Gastroesophageal sphincter (tissue), 4 donors: Measurements from ENCODE around the gene SLC28A1. TPM values are rescaled to one million over a fixed set of nuclear protein-coding genes. Genes with fewer than 3 reads are reported as not detected.

ENCODE experiments used
- ATAC-seq: fragments of 150-250 bp; one replicate; pipeline ENCODE4 v1.9.1; 2016; ENCODE audit warnings: mild to moderate bottlenecking, moderate library complexity
- H3K27ac ChIP-seq, 4 donors: fragments of 200-600 bp; sonication (generic) in 3 of 4; 1 replicate in 3 of 4; 2 replicates in 1 of 4; pipeline ENCODE4 v1.5.1; 2016 to 2019
- H3K27me3 ChIP-seq: fragments of 200-600 bp; sonication (generic); one replicate; pipeline ENCODE4 v1.5.1; 2019
- H3K36me3 ChIP-seq, 2 donors: fragments of 200-600 bp; sonication (generic); one replicate each; pipeline ENCODE4 v1.5.1; 2019; ENCODE audit warnings: control low read depth in 1 of 2
- H3K4me1 ChIP-seq, 3 donors: fragments of 200-600 bp; sonication (generic); 1 replicate in 2 of 3; 2 replicates in 1 of 3; pipeline ENCODE4 v1.5.1; 2016 to 2019; ENCODE audit warnings: control low read depth in 2 of 3
- H3K4me3 ChIP-seq, 2 donors: fragments of 200-600 bp; sonication (generic); one replicate each; pipeline ENCODE4 v1.5.1; 2019; ENCODE audit warnings: mild to moderate bottlenecking in 1 of 2, moderate library complexity in 1 of 2
- H3K9me3 ChIP-seq, 3 donors: fragments of 200-600 bp; sonication (generic); one replicate each; pipeline ENCODE4 v1.5.1; 2017 to 2019; ENCODE audit warnings: control low read depth in 2 of 3
- EP300 ChIP-seq: sonication (generic); formaldehyde crosslinking; IDR thresholded peaks from one replicate; pipeline ENCODE4 v1.6.1; 2017; ENCODE audit warnings: antibody characterized with exemption, mild to moderate bottlenecking
- POLR2A ChIP-seq, 2 donors: fragments of 450-650 bp; IDR thresholded peaks; one replicate each; pipeline ENCODE4 v1.6.1; 2017; ENCODE audit warnings: antibody characterized with exemption in 2 of 2, mild to moderate bottlenecking in 2 of 2, moderate library complexity in 1 of 2
- POLR2AphosphoS5 ChIP-seq: sonication (generic); formaldehyde crosslinking; IDR thresholded peaks from one replicate; pipeline ENCODE4 v1.6.1; 2017; ENCODE audit warnings: antibody characterized with exemption
- WGBS, 2 donors: methylation state at CpG; one replicate each; pipeline ENCODE4 v1.1.5; 2018; ENCODE audit warnings: low coverage in 1 of 2; 5-methylcytosine and 5-hydroxymethylcytosine counted together
- total RNA-seq, 4 donors: library from RNA; depleted of rRNA; stranded (reverse); fragments of >200 nt; gene quantifications; one replicate each; pipeline ENCODE4 v1.1.0, GENCODE V29; 2016
- TF ChIP-seq, protein P1 (sequence below), 4 experiments: fragments of 200-600 bp in 2 of 4; fragments of 450-650 bp in 2 of 4; sonication (generic) in 1 of 4; IDR thresholded peaks; one replicate each; pipeline ENCODE4 v1.5.1; 2017 to 2019; ENCODE audit warnings: antibody characterized with exemption in 4 of 4, mild to moderate bottlenecking in 2 of 4, moderate library complexity in 2 of 4

Gene SLC28A1
- total RNA-seq, 4 donors from 2014 or later = not detected

DNA sequence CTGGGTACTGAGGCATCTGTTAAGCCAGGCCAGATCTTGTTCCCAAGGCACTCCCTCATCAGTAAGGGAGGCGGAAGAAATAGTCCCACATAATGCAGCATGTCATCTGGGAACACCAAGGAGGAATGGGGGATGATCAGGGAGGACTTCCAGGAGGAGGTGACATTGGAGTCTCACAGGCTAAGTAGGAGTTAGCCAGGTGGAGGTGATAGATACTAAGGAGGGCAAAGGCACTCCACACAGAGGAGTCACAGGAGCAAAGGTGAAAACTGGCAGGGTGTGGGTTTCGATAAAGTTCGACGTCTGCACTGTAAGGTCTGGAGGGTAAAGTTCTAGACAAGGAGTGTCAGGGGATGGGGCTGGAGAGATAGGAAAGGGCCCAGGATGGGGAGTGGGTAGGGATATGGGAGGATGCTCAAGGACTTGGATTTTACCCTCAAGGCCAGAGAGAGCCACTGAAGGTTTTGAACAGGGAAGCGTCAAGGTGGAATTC is 6.3 kb downstream of the SLC28A1 start:
- no peaks in the 10 kb centered on the region for H3K36me3 ChIP-seq
- no peak overlapping the region for H3K4me3 ChIP-seq
- H3K9me3 ChIP-seq = no peaks in the 10 kb centered on the region
- 94 to 100% methylated on average over 1 to 4 of the region's 5 CpGs for WGBS, 2 donors
- TF ChIP-seq EP300 (no peak), POLR2A (IDR thresholded peaks at IDR 0.05) (no peak), POLR2AphosphoS5 (no peak)
- TF ChIP-seq, protein P1, sequence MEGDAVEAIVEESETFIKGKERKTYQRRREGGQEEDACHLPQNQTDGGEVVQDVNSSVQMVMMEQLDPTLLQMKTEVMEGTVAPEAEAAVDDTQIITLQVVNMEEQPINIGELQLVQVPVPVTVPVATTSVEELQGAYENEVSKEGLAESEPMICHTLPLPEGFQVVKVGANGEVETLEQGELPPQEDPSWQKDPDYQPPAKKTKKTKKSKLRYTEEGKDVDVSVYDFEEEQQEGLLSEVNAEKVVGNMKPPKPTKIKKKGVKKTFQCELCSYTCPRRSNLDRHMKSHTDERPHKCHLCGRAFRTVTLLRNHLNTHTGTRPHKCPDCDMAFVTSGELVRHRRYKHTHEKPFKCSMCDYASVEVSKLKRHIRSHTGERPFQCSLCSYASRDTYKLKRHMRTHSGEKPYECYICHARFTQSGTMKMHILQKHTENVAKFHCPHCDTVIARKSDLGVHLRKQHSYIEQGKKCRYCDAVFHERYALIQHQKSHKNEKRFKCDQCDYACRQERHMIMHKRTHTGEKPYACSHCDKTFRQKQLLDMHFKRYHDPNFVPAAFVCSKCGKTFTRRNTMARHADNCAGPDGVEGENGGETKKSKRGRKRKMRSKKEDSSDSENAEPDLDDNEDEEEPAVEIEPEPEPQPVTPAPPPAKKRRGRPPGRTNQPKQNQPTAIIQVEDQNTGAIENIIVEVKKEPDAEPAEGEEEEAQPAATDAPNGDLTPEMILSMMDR (IDR thresholded peaks at IDR 0.05) = no peak
- no peaks in the 10 kb centered on the region for H3K4me1 ChIP-seq
- peaks cover 27% of the 10 kb centered on the region for H3K27me3 ChIP-seq
- no peak overlapping the region for H3K27ac ChIP-seq
- no peak for ATAC-seq

DNA sequence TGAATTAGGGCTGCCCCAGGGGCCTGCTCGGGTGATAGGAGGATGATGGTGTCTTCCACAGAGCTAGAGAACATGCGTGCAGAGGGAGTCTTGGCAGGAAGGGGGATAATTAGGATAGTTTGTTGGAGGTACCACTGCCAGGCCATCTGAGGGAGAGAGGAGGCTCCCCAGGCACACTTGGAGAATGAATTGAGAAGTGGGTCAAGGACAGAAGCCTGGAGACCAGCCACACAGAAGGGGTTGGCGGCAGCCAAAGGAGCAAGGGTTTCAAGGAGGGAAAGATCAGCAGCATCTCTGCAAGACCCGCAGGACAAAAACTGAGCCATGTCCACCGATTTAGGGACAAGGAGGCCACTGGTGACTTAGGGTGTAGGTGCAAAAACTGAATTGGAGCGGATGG is 6.9 kb downstream of the SLC28A1 start:
- WGBS, 2 donors = 84 to 96% methylated on average over 3 to 5 of the region's 6 CpGs
- ATAC-seq = no peak
- TF ChIP-seq POLR2AphosphoS5 (no peak), EP300 (no peak), POLR2A (IDR thresholded peaks at IDR 0.05) (no peak)
- TF ChIP-seq, protein P1 (IDR thresholded peaks at IDR 0.05) = no peak
- Histone ChIP-seq H3K4me1 (no peaks in the 10 kb centered on the region), H3K36me3 (no peaks in the 10 kb centered on the region), H3K27ac (no peak overlapping the region), H3K27me3 (peaks cover 27% of the 10 kb centered on the region), H3K4me3 (no peak overlapping the region), H3K9me3 (no peaks in the 10 kb centered on the region)

DNA sequence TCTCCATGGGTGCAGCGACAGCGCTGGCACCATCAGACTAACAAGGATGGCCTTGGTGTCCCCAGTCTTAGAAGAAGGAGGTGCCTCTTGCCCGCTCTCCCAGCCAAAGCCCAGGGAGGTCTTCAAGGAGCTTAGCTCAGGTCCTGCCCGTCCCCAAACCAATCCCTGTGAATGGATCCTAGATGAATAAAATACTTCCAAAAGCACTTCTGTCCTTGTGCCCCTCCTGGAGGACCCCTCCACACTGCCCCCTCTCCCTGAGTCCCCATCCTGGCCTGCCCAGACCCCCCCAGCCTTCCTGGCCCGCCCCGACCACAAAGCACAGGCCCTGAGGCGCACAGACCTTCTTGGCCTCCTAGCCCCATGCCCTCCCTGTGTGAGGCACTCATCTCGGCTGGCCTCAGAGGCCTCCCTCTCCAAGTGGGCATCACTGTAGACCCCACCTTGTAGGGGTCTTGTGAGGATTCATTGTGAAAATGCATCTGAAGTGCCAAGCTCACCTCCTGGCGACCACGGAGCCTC is 8.4 kb downstream of the SLC28A1 start:
- Histone ChIP-seq H3K27me3 (peaks cover 23% of the 10 kb centered on the region), H3K4me1 (no peaks in the 10 kb centered on the region), H3K4me3 (no peak overlapping the region), H3K36me3 (no peaks in the 10 kb centered on the region), H3K27ac (no peak overlapping the region), H3K9me3 (no peaks in the 10 kb centered on the region)
- ATAC-seq = no peak
- WGBS, 2 donors = 94% methylated on average over 8 of the region's 10 CpGs; no CpG with 5 or more reads in 1 of the 2 donors
- TF ChIP-seq POLR2AphosphoS5 (no peak), EP300 (no peak), POLR2A (IDR thresholded peaks at IDR 0.05) (no peak)
- TF ChIP-seq, protein P1 (IDR thresholded peaks at IDR 0.05) = no peak

DNA sequence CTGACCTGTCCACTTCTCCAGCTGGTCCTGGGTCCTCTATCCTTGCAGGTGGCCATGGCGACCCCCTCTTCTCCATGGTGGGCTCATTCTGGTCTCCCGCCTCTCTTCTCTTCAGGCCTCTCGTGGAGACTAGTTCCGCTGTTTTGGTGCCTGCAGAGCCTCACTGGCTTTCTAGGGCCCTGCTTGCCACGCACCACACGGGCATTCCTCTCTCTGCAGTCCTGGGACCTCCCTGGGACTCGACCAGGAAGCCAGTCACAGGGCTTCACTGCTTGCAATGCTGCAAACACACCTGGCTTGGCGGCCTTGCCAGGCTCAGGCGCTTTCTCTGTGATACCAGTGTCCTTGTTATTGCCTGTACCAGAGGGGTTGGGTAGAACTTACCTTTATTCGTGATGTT is 9.1 kb downstream of the SLC28A1 start:
- Histone ChIP-seq H3K27ac (no peak overlapping the region), H3K9me3 (no peaks in the 10 kb centered on the region), H3K27me3 (peaks cover 15% of the 10 kb centered on the region), H3K4me1 (no peaks in the 10 kb centered on the region), H3K4me3 (no peak overlapping the region), H3K36me3 (no peaks in the 10 kb centered on the region)
- no peak for TF ChIP-seq POLR2A (IDR thresholded peaks at IDR 0.05)
- TF ChIP-seq EP300 = no peak
- TF ChIP-seq POLR2AphosphoS5 = no peak
- TF ChIP-seq, protein P1 (IDR thresholded peaks at IDR 0.05) = no peak
- 80 to 85% methylated on average over 1 to 5 of the region's 10 CpGs for WGBS, 2 donors
- no peak for ATAC-seq

DNA sequence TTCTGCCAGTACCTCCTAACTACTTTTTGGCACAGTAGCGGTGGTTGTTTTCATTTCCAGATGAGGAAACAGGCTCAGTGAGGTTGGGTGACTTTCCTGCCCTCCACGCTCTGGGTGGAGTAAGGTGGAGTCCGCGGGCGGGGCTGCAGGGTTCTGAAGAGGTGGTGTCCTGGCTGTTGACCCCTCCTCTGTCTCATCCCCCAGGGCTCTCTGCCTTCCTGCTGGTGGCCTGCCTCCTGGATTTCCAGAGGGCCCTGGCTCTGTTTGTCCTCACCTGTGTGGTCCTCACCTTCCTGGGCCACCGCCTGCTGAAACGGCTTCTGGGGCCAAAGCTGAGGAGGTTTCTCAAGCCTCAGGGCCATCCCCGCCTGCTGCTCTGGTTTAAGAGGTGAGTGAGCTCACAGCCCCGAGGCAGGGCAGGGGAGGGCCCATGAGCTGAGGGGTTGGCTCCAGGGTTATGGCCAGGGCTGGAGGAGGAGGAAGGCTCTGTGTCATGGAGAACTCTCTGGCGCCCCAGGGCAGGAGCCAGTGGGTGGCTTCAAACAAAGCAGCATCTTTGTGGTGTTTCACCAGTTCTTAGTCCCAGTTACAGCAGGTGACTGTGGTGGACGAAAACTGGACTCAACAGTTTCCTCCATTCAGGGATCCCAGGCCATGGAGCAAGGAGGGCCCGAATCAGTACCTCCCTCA is 10.4 kb downstream of the SLC28A1 start:
- Histone ChIP-seq H3K27ac (no peak overlapping the region), H3K4me1 (no peaks in the 10 kb centered on the region), H3K9me3 (no peaks in the 10 kb centered on the region), H3K36me3 (no peaks in the 10 kb centered on the region), H3K27me3 (peaks cover 6% of the 10 kb centered on the region), H3K4me3 (no peak overlapping the region)
- WGBS, 2 donors = 92 to 100% methylated on average over 2 to 3 of the region's 12 CpGs
- ATAC-seq = no peak
- no peak for TF ChIP-seq POLR2AphosphoS5
- no peak for TF ChIP-seq POLR2A (IDR thresholded peaks at IDR 0.05)
- TF ChIP-seq EP300 = no peak
- TF ChIP-seq, protein P1 (IDR thresholded peaks at IDR 0.05) = no peak
